Type B pancreatic cell (in vitro differentiated cells): ENCODE measurements around the gene SOHLH1. TPM values are rescaled to one million over a fixed set of nuclear protein-coding genes. Genes with fewer than 3 reads are reported as not detected.

Source experiments
- DNase-seq: peaks from one replicate; pipeline ENCODE4 v3.0.0; 2021; ENCODE audit warnings: mixed read lengths; ENCODE audit not compliant: unreplicated experiment; ENCODE audit errors: extremely low spot score
- H3K27ac Mint-ChIP-seq: 2 replicates; pipeline ENCODE4 v1.8.0; 2021; ENCODE audit warnings: mild to moderate bottlenecking, mixed read lengths
- H3K27me3 Mint-ChIP-seq: 2 replicates; pipeline ENCODE4 v1.8.0; 2021; ENCODE audit warnings: mixed read lengths
- H3K36me3 Mint-ChIP-seq: 2 replicates; pipeline ENCODE4 v1.8.0; 2021; ENCODE audit warnings: mixed read lengths
- H3K4me1 Mint-ChIP-seq: one replicate; pipeline ENCODE4 v1.8.0; 2021; ENCODE audit warnings: mixed read lengths; ENCODE audit not compliant: unreplicated experiment
- H3K4me3 Mint-ChIP-seq: 2 replicates; pipeline ENCODE4 v1.8.0; 2021; ENCODE audit warnings: mild to moderate bottlenecking, mixed read lengths
- H3K9me3 Mint-ChIP-seq: 2 replicates; pipeline ENCODE4 v1.8.0; 2021; ENCODE audit warnings: mixed read lengths
- CTCF ChIP-seq: fragments of 200-600 bp; sonication (generic); conservative IDR thresholded peaks from 2 replicates; pipeline ENCODE4 v1.5.0; 2021; ENCODE audit warnings: antibody characterized with exemption, mild to moderate bottlenecking
- total RNA-seq: library from RNA; stranded (reverse); gene quantifications from 2 replicates; pipeline ENCODE4 v1.2.1, GENCODE V29; 2021; ENCODE audit warnings: low replicate concordance

Gene SOHLH1
- total RNA-seq, 1 donor from 2014 or later = not detected

GRCh38 chr9:135692410-135692809, 6.9 kb downstream of the SOHLH1 start:
- TF ChIP-seq CTCF = no peak
- Mint-ChIP-seq H3K4me1 (no peaks in the 10 kb centered on the region), H3K9me3 (no peaks in the 10 kb centered on the region), H3K4me3 (no peak overlapping the region), H3K27me3 (peaks cover 18% of the 10 kb centered on the region), H3K36me3 (no peaks in the 10 kb centered on the region), H3K27ac (no peak overlapping the region)
- no peak for DNase-seq

- Mint-ChIP-seq H3K9me3 (no peaks in the 10 kb centered on the region), H3K36me3 (no peaks in the 10 kb centered on the region), H3K4me1 (no peaks in the 10 kb centered on the region), H3K27me3 (peaks cover 18% of the 10 kb centered on the region), H3K27ac (no peak overlapping the region), H3K4me3 (no peak overlapping the region)
- TF ChIP-seq CTCF = no peak
- DNase-seq = no peak
Observed at GRCh38 chr9:135690836-135691570, 8.3 kb downstream of the SOHLH1 start.

GRCh38 chr9:135689011-135689410, 10.3 kb downstream of the SOHLH1 start:
- Mint-ChIP-seq H3K4me3 (no peak overlapping the region), H3K36me3 (no peaks in the 10 kb centered on the region), H3K4me1 (no peaks in the 10 kb centered on the region), H3K27ac (no peak overlapping the region), H3K9me3 (no peaks in the 10 kb centered on the region), H3K27me3 (peaks cover 15% of the 10 kb centered on the region)
- TF ChIP-seq CTCF = no peak
- DNase-seq = no peak

DNA sequence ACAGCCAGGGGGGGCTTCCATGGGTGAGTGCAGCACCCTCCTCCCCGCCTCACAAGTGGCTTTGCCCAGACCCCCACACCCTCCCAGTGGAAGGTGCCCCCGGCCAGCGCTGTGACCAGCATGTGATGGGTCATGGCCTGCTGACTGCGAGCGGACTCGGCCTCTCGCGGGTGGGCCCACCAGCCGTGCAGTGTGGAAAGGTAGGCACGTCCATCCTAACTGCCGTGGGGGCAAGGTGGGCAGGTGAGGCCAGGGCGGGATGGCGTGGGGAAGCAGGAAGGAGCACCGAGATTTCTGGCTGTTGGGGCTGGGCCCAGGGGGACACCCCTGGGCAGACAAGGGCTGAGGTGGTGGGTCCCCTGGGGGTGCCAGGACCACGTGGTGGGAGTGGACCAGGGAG, 12.1 kb downstream of the SOHLH1 start:
- no peak for DNase-seq
- no peaks in the 10 kb centered on the region for H3K36me3 Mint-ChIP-seq
- no peaks in the 10 kb centered on the region for H3K4me1 Mint-ChIP-seq
- no peak overlapping the region for H3K4me3 Mint-ChIP-seq
- no peak overlapping the region for H3K27ac Mint-ChIP-seq
- H3K9me3 Mint-ChIP-seq = no peaks in the 10 kb centered on the region
- TF ChIP-seq CTCF = no peak
- peaks cover 11% of the 10 kb centered on the region for H3K27me3 Mint-ChIP-seq

DNA sequence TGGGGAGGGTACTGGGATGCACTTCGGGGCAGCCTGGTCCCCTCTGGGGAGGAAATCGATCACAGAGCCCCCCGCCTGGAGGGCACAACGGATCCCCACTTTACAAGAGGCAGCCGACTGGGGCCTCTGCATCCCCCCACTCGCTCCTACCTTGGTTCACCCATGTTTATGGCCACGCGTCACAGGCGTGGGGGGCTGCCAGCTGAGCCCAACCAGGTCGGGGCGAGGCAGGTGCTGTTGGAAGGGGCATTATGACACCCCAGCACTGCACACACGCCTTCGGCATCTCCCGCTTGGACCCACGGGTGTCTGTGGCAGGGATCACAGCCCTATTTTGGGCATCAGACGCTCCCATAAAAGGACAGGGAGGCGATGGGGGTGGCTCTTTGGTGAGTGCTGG, 14.6 kb downstream of the SOHLH1 start:
- Mint-ChIP-seq H3K36me3 (no peaks in the 10 kb centered on the region), H3K27me3 (peaks cover 10% of the 10 kb centered on the region), H3K27ac (no peak overlapping the region), H3K4me1 (peaks cover 4% of the 10 kb centered on the region), H3K9me3 (no peaks in the 10 kb centered on the region), H3K4me3 (no peak overlapping the region)
- TF ChIP-seq CTCF = no peak
- DNase-seq = no peak
